HG02938 (cell line): Measurements from ENCODE around the gene NRBF2.
A peak's percentile ranks its signal among the peaks of the same experiment; 100 is the strongest.
"Not testable (repeated sequence)": the region's sequence is repeated elsewhere in the genome, so short reads cannot be mapped to it uniquely, and the experiment has no call there.

Source experiments
- ATAC-seq: cut with Tn5 transposase; IDR thresholded peaks from one replicate; pipeline ENCODE4 v1.9.1; 2021; ENCODE audit warnings: mild to moderate bottlenecking, moderate library complexity; ENCODE audit not compliant: unreplicated experiment

The NRBF2 gene

DNA sequence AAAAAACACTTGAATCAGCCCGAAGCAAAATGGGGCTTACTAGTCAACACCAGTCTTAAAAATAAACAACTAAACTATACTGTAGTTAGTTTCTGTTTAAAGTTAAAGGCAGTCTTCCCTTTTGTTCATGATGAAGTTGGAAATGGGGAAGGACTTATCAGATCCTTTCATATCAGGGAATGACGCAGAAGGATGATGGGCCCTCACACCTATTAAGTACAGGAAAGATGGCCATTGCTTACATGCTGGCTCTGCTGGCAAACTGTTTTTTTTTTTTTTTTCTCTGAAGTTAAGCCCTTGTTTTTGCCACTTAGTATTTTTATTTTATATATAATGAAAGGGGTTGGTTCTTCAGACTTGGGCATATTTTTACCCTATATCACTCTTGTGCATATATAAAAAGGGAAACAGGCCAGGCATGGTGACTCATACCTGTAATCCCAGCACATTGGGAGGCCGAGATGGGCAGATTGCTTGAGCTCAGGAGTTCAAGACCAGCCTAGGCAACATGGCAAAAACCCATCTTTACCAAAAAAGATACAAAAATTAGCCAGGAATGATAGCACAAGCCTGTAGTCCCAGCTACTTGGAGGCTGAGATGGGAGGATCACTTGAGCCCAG lies 16.6 kb upstream of the NRBF2 start:
- ATAC-seq: no peak

DNA sequence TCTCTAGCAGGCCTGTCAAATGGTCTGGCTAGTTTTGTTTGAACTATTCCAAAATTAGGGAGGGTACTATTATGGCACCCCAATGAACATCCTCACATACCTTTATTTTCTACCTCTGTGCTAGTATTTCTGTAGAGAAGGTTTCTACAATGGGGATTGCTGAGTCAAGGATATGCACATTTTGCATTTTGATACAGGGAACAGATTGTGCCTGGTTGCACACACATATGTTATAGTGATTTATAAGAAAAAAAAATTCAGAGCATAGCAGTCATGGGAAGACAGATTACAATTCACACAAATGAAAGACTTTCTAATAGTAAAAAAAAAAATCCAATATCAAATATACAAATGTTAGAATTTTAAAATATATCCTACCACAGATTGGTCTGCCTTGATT lies 14.1 kb upstream of the NRBF2 start:
- ATAC-seq: no peak

DNA sequence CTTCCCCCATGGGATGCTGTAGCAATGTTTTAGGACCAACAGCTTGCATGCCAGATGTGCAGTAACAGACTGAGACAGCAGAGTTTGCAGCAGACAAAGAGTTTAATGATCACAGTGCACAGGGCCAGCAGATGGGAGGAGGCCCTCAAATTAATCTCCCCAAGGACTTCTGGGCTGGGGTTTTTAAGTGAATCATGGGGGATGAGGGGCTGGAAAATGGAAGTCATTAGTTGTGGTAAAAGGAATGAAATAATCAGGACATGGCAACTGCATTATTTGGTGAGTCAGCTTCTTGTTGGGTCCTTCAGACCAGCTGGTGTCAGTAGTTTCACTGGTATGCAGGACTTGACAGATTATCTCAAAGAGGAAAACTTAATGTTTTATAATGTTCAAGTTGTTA lies 12.6 kb upstream of the NRBF2 start:
- ATAC-seq: no peak

DNA sequence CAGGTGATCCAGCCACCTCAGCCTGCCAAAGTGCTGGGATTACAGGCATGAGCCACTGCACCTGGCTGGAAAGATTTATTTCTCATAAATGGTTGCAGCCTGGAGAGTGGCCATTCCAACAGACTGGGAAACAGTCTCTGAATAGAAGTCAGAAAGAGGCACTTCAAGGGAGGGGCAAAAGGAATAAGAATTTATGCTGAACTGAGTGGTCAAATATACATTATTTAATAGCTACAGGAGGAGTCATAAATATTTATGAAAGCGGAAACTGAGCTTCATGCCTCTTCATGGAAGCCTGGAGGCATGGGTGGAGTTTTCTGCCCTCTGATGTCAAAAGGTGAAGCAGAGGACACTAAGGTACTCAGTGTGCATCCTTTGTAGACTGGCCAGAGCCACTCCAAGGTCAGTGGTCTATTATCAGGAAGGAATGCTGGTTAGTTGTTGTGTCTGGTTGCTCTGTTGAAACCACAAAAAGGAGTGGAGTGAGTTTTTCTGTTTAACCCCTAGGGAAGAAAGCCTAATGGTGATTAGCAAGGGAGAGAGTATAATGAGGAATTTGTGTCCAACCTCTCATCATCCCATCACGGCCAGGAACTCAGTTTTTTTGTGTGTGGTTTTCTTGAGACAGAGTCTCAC lies 9.3 kb upstream of the NRBF2 start:
- no peak for ATAC-seq

DNA sequence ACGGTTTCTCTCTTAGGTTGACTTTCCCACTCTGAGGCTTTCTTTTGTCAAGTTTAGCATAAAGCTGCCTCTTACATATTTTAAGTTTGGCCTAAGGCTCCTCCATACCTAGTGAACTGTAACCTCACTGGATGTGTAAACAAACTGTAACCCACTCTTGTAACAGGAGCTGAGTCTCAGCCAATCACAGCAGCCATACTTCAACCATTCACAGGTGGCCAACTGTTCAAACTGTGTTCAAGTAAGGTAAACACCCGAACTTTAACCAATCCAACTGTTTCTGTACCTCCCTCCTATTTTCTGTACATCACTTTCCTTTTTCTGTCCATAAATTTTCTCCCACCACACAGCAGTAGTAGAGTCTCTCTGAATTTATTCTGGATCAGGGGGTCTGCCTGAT lies 7.7 kb upstream of the NRBF2 start:
- ATAC-seq: no peak

DNA sequence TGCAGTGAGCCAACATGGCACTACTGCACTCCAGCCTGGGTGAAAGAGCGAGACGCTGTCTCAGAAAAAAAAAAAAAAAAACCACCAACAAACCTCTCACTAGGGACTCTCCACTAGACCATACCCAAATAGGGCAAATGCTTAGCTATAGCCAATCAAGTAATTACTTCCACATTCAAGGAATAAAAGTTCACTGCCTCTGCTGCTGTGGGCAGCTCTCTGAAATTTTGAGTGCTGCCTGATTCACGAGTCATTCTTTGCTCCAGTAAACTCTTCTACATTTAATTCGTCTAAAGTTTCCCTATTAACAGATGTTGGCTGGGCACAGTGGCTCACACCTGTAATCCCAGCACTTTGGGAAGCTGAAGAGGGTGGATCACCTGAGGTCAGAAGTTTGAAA lies 4.7 kb upstream of the NRBF2 start:
- ATAC-seq: no peak

DNA sequence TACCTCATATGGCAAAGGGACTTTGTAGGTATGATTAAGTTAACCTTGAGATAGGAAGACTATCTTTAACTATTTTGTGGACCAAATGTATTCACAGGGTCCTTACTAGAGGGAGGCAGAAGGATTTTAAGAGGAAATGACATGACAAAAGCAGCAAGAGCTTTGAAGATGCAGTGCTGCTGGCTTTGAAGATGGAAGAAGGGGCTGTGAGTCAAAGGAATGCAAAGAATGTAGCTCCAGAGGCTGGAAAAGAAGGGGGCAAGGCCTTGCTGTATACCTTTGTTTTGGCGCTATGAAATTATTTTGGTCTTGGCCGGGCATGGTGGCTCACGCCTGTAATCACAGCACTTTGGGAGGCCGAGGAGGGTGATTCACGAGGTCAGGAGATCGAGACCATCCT lies 3.2 kb upstream of the NRBF2 start:
- no peak for ATAC-seq

DNA sequence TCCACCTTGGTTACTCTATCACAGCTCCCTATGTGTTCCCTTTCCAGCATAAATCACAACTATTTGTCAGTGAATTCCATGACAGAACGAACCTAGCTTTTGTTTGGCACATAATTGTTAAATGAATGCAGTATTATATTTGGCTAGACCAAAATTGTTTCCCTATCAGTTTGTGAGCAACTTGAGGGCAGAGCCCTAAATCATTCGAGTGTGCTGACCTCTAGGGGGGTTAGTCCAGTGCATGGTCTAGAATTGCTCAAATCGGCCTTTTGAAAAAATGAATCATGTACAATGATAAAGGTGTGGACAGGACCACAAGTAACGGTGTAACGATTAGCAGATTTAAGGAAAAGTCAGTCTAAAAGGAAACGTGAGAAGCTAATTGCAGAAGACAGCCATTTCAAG lies 475 bp upstream of the NRBF2 start:
- ATAC-seq: no peak

DNA sequence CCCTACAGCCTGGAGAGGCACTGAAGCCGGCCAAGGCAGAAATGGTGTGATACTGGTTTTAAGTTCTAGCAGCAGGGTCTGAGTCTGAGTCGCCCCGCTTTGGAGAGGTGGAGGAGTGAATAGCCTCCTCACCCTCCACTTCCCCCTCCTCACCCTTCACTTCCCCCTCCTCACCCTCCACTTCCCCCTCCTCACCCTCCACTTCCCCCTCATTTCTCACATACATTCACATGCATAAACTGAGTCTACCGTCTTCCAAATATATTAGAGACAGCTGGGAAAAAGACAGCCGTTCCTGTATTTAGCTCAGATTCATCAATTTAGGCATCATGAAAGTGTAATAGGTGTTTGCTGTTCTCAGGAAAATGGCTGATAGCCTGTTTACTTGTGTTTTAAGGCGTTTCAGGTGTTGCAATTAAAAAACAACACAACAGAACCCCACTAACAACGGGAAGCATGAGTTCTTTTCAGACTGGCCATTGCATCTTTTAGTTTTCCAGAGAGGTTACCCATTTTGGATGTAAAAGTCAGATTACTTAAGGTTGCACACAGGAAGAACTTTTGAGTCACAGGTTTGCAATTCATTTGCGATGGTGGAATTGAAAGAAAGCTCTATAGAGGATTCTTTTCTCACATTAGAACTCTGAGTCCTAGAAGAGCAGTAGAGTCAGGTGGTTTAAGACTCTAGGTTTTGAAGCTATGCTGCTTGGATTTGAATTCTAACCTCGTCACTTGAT lies 861 bp downstream of the NRBF2 start:
- ATAC-seq: no peak

DNA sequence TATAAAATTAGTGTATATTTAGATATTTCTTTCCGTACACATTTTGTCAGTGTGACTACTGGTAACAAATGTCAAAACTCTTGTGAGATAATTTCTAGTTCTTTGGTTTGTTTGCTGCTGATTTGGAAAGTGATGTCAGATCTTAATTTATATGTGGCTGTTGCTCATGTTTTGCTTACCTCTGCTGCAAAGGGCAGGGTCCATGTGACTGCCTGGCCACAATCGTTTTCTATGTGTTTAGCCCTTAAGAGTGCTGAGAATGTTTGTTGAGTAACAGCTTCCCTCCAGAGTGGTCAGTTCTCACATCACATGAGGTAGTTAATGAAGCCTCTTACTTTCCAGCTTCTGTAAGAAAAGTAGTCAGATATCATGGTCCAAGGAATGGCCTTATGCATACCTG lies 4.2 kb downstream of the NRBF2 start:
- no peak for ATAC-seq

DNA sequence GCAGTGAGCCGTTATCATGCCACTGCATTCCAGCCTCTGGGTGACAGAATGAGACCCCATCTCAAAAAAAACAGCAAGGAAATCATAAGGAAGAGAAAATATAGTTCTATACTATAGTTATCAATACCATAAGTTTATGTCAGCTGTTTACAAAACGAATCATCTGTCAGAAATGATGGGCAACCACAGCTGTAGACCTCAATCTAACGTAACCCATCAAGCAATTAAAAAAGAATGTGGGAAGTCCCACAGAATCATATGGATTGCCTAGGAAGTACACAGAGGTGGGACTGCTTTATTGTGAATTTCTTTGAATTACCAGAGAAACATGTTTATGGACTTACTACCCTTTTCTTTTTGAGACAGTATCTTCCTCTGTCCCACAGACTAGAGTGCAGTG lies 6.9 kb downstream of the NRBF2 start:
- no peak for ATAC-seq

DNA sequence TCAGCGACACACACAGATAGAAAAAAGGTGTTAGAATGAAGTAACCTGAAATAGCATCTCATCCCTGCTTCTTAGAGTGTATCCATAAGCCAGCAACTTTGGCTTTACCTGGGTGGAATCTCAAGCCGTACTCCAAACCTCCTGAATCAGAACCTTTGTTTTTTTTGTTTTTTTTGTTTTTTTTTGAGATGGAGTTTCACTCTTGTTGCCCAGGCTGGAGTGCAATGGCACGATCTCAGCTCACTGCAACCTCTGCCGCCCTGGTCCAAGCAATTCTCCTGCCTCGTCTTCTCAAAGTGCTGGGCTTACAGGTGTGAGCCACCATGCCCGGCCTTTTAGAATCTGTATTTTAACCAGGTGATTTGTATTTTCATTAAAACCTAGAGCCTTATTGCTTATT lies 9.0 kb downstream of the NRBF2 start:
- no peak for ATAC-seq

DNA sequence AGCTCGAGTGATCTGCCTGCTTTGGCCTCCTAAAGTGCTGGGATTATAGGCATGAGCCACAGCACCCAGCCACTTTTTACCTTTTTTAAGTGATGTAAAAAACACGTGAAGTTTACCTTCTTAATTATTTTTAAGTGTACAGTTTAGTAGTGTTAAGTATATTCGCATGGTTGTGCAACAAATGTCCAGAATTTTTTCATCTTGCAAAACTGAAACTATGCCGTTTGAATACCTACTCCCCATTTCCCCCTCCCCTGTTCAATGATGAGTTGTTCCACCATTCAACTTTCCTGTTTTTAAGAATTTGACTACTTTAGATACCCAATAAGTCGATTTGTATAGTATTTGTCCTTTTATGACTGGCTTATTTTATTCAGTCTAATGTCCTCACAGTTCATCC lies 10.9 kb downstream of the NRBF2 start:
- ATAC-seq: no peak

DNA sequence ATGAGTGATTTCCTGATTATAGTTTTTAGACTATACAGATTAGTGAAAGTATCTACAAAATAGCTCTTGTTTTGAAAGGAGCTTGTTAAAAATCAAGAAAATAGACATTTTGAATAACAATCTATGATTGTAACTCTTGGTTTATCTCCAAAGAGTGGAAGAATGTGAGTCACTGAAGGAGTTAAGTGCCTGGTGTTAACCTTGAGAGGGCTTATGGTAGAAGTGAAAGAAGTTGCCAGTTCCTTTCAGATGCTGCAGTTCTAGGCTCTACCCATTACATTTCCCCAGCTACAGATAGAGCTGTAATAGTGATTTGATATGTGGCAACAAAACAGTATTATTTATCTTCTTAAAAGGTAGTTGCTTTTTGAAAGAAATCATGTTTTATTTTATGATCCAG lies 12.7 kb downstream of the NRBF2 start:
- ATAC-seq: peak; percentile 47

DNA sequence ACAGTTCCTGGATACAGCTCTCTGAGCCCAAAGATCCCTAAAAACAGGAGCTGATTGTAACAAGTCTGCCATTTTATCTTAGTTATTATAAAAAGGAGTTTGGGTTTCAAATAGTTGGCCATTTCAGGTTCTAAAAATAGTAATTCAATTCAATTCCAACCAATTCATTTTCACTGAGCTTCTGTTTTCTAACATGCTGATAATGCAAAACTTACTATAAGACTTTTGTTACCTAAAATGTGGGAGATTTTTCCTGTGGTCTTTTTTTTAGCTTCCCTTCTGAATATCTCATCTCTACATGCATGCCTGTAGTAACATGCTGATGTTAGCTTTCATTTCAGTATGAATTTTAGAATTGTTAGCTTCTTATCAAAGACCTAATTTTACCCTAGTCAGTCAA lies 13.4 kb downstream of the NRBF2 start:
- ATAC-seq: no peak

DNA sequence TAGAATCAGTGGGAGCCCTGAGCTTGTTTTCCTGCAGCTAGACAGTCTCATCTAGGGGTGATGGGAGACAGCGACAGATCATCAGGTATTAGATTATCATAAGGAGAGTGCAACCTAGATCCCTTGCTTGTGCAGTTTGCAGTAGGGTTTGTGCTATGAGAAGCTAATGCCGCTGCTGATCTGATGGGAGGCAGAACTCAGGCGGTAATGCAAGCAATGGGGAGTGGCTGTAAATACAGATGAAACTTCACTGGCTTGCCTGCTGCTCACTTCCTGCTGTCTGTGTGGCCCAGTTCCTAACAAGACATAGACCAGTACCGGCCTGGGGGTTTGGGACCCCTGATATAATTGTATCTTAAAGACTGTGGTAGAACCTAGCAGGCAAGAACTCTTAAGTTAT lies 17.6 kb downstream of the NRBF2 start:
- ATAC-seq: no peak

DNA sequence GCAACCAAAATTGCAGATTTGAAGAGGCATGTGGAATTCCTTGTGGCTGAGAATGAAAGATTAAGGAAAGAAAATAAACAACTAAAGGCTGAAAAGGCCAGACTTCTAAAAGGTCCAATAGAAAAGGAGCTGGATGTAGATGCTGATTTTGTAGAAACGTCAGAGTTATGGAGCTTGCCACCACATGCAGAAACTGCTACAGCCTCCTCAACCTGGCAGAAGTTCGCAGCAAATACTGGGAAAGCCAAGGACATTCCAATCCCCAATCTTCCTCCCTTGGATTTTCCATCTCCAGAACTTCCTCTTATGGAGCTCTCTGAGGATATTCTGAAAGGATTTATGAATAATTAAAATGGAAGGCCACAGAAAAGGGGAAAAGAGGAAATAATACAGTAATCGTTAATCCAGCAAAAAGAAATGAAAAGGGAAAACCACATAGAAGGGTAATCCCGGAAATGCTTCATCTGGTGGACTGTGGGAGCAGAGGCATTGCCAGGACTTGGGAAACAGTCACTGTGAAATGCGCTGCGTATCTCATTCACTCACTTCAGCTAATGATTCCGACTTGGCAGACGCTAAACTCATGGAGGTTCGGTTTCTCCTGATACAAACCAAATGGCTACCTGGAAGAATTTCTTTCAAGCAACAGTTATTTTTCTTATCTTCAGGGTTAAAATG lies 20.9 kb downstream of the NRBF2 start:
- not testable (repeated sequence) for ATAC-seq

DNA sequence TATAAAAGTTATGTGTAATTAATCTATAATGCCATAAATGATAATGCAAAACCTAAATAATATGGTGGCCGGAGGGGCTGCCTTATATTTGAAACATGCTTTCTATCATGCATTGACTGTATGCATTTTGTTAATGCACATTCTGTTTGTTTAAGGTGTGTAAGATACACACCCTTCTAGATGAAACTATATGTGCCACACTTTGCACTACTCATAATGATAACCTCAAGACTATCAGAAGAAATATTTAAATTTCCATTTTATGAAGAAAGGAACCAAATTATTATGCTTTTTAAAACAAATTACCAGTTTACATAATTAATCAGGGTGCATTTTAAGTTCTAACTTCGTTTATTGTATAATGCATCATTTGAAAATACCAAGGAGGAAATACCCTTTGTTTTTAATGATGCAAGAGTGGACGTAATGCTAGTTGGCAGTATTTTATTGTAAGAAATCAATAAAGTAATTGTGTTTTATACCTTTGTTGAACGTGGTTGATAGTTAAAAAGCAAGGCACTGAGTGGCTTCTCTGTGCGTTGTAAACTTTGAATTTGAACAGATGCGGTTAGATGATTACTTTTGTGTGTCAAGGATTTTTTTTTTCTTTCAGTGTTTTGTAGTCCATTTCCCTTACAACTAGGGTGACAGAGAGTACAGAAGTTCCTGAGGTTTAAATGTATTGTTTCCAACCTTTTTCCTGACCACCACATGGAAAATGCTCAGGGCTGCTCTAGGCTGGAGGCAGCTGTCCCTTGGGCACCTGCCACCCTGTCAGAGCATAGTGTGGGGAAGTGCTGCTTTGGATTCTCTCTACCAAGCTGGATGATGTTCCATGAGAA lies 21.6 kb downstream of the NRBF2 start:
- ATAC-seq: no peak

DNA sequence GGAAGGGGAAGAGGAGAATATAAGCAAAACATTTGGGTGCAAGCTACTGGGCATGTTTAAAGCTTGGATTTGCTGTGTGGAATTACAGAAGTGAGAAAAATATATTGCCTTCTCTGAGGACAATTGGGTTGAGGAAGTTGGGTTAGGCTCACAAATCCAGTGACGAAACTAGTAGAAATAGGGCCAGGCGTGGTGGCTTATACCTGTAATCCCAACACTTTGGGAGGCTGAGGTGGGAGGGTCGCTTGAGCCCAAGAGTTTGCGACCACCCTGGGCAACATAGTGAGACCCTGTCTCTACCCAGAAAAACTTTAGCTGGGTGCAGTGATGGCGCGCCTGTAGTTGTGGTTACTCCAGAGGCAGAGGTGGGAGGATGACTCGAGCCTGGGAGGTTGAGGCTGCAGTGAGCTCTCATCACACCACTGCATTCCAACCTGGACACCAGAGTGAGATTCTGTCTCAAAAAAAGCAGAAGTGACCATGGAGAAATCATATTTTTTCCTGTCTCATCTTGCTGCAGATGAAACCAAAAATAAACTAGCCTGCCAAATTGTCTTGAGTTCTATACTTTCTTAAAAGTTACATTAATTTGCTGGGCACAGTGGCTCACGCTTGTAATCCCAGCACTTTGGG lies 22.4 kb downstream of the NRBF2 start:
- ATAC-seq: no peak

DNA sequence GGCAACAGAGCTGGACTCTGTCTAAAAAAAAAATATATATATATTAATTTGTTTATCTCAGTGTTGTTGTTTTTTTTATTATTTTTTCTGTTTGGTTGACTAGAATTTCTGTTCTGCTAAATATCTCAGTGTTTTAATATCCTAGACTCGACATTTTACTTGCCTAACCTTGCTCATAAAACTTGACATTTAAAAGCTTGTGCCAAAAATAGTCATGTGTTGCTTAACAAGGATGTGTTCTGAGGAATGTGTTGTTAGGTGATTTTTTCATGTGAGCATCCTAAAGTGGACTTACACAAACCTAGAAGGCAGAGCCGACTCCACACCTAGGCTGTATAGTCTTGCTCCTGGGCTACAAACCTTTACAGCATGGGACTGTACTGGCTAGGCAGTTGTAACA lies 23.1 kb downstream of the NRBF2 start:
- ATAC-seq: no peak
